Rectal smooth muscle tissue (tissue), 1 donor: ENCODE data around the gene GPRIN3.

Experiments used
- H3K27ac ChIP-seq: one replicate; pipeline ENCODE4 v1.7.0; 2013; ENCODE audit warnings: low read depth, low read length, inconsistent platforms
- H3K27me3 ChIP-seq: one replicate; pipeline ENCODE4 v1.7.0; 2013; ENCODE audit warnings: low read length; ENCODE audit not compliant: control insufficient read depth, insufficient read depth
- H3K36me3 ChIP-seq: one replicate; pipeline ENCODE4 v1.7.0; 2013; ENCODE audit warnings: low read length; ENCODE audit not compliant: control insufficient read depth, insufficient read depth
- H3K4me1 ChIP-seq: one replicate; pipeline ENCODE4 v1.7.0; 2013; ENCODE audit warnings: low read length; ENCODE audit not compliant: control insufficient read depth, insufficient read depth
- H3K4me3 ChIP-seq: one replicate; pipeline ENCODE4 v1.7.0; 2013; ENCODE audit warnings: low read length
- H3K9ac ChIP-seq: one replicate; pipeline ENCODE4 v1.7.0; 2013; ENCODE audit warnings: low read length

GPRIN3 gene

DNA sequence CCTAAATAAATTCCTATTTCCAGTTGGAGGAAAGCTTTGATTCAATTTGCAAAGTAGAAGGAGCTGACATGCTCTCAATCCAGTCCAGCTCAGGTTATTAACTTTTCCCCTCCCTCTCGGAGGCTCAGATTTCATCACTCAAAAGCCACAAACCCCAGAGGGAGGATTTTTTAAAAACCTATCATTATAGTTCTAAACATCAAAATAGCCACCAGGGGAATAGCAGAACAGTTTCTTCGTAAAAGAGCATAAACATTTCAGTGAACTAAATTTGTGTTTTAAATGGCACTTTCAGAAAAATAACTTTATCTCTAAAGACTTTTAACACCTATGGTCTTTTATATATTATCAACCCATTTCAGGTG is 8.8 kb downstream of the GPRIN3 start:
- H3K4me1 ChIP-seq = no peaks in the 10 kb centered on the region
- no peak overlapping the region for H3K27ac ChIP-seq
- peak overlapping the region; percentile 56 for H3K4me3 ChIP-seq
- no peaks in the 10 kb centered on the region for H3K27me3 ChIP-seq
- no peak overlapping the region for H3K9ac ChIP-seq
- H3K36me3 ChIP-seq = no peaks in the 10 kb centered on the region

DNA sequence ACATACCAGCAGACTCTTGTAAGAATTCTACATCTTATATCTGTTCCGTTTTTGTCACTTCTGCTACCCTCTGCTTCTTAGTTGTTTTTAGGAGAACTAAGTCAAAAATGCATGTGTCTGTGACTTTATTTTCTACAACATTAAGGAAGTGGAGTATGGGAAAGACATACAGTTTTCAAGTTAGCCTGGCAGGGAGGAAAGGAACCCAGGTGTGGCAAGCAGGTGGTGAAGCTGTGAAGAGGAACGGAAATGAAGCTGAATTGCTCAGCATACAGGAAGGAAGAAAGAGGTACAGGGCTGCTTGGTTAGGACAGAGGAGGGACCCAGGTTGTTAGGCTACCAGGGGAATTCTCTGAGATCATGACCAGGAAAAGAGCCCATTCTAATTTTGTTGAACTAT is 9.4 kb downstream of the GPRIN3 start:
- Histone ChIP-seq H3K27ac (no peak overlapping the region), H3K27me3 (no peaks in the 10 kb centered on the region), H3K4me1 (no peaks in the 10 kb centered on the region), H3K4me3 (no peak overlapping the region), H3K36me3 (no peaks in the 10 kb centered on the region), H3K9ac (no peak overlapping the region)

DNA sequence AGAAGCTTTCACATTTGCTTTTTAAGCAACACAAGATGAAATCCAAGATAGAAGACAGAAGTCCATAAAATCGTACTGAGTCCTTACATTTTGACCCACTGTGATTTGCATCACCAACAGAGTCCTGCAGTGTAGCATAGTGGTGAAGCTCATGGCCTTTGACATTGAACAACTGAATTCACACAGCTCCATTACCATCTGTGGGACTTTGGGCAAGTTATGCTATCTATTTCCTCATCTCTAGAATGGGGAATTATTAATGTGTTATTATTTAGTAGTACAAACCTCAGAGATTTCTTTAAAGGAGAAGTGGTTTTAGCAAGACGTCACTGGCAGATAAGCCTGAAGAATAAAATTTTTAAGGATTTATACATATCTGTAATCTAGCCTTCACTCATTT is 10.7 kb downstream of the GPRIN3 start:
- no peak overlapping the region for H3K27ac ChIP-seq
- no peaks in the 10 kb centered on the region for H3K27me3 ChIP-seq
- no peak overlapping the region for H3K9ac ChIP-seq
- no peaks in the 10 kb centered on the region for H3K36me3 ChIP-seq
- H3K4me3 ChIP-seq = no peak overlapping the region
- H3K4me1 ChIP-seq = no peaks in the 10 kb centered on the region

DNA sequence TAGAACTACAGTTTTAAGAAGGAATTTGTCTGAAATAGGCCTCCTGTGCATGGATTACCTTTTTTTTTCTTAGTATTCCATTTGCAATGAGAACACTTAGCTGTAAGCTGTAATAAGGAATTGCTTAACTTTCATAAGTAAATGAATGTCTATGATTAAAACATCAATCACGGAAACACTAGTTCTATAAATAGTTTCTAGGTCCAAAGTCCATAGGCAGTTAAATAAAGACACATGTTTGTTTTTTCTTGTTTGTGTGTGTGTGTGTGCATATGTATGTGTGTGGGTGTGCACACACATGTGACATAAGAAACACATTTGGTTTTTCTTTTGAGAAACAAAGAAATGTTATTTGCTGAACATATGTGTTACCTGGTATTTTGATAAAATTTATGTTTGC is 11.2 kb downstream of the GPRIN3 start:
- H3K27ac ChIP-seq = no peak overlapping the region
- H3K9ac ChIP-seq = no peak overlapping the region
- no peaks in the 10 kb centered on the region for H3K36me3 ChIP-seq
- H3K4me1 ChIP-seq = no peaks in the 10 kb centered on the region
- no peak overlapping the region for H3K4me3 ChIP-seq
- no peaks in the 10 kb centered on the region for H3K27me3 ChIP-seq

DNA sequence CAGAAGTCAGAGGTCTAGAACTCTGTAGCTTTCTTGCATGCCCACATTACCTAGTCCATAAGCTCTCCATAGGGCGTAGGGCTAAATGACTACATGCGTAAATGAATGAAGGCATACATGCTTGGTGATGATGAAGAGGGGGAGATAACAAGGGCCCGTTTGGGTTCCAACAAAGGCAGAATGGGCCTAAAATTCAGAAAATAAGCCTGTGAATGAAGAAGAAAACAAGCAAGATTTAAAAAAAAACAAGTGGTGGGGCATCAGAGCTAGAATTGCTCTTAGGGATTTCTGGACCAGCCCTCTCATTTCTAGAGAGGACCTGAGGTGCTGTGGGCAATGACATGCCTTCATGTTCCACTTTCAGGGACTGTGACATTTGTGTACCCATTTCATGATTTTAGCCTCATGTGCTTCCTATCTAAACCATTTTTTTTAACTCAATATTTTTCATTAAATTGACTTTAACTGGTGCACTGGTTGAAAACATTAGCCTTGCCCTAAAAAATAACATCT is 12.1 kb downstream of the GPRIN3 start:
- H3K9ac ChIP-seq = no peak overlapping the region
- no peaks in the 10 kb centered on the region for H3K36me3 ChIP-seq
- H3K4me3 ChIP-seq = no peak overlapping the region
- H3K4me1 ChIP-seq = no peaks in the 10 kb centered on the region
- H3K27me3 ChIP-seq = no peaks in the 10 kb centered on the region
- H3K27ac ChIP-seq = no peak overlapping the region

DNA sequence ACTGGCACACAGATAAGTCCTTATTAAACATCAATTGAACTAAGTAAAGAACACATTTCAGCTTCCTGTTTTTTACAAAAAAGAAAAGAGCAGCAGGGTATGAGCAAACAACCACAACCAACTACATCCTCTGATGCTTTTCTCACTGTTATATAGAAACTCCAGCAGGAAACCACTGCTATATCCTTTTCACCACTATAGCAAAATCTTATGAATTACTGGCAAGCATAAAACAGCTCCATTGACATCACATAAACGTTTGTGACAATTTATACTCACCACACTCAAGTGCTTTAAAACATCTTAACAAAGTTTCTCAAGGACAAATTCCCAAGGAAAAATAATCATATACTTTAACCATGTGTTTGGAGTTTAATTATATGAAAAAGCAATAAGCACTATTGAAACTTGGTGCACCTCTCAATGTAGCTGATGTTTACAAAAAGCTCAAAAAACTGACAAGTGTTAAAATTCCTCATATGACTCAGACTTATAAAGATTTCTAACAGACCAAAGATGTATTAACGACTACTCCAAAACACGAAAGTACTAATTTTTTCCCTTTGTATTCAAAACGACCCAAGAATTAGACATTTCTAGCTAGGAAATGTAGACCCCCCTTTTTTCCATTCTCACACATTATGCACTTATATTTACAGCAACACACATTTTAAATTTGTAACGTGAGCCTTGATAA is 12.9 kb downstream of the GPRIN3 start:
- Histone ChIP-seq H3K36me3 (no peaks in the 10 kb centered on the region), H3K9ac (no peak overlapping the region), H3K27ac (no peak overlapping the region), H3K4me3 (no peak overlapping the region), H3K4me1 (no peaks in the 10 kb centered on the region), H3K27me3 (no peaks in the 10 kb centered on the region)

DNA sequence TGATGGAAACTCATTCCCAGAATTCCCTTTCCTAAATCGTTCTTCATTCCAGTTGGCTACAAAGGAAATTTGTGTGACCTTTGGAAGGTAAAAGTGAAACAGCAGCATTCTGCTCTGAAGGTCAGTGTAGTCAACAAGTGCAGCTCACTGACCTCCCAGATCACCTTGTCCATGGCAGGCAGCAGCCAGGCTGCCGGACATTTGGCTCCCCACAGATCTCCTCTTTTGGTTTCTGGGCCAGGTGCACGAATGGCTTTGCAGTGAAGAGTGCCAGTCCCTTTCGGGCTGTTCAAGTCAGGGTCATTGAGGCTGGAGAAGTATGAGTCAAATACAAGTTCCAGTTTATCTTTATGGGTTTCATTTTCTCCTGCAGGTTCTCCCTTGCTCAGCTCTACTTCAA is 14.3 kb downstream of the GPRIN3 start:
- H3K27me3 ChIP-seq = no peaks in the 10 kb centered on the region
- no peak overlapping the region for H3K27ac ChIP-seq
- no peak overlapping the region for H3K9ac ChIP-seq
- no peaks in the 10 kb centered on the region for H3K4me1 ChIP-seq
- no peak overlapping the region for H3K4me3 ChIP-seq
- no peaks in the 10 kb centered on the region for H3K36me3 ChIP-seq

DNA sequence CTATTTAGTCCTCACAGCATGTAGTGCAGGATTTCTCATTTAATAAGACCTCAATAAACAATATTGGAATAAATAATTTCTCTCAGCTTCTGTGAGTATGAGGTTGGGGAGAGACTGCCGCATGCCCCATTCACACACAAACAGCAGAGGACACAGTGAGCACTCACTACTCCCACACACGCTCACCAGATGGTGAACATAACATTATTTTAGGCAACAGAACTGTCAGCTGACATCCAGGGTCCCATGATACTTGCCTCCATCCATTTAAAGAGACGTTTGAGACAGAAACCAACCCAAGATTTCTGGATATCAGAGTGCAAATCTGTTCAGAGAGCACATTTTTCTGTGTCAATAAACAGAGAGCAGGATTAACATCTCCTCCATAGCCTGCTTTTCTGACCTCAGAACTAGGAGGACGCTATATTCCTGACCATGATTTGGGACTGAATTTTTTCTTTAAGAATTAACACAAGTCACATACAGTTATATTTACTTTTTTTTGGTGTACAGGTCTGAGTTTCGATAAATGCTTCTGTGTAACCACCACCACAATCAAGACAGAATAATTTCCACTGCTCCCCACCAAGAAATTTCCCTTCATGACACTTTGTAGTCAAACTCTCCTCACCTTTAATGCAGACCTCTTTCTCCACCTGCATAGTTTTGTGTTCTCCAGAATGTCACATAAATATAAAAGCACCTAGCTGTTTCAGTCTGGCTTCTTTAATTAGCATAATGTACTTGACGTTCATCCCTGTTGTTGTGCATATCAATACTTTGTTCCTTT is 16.7 kb downstream of the GPRIN3 start:
- Histone ChIP-seq H3K9ac (no peak overlapping the region), H3K36me3 (no peaks in the 10 kb centered on the region), H3K4me1 (no peaks in the 10 kb centered on the region), H3K4me3 (no peak overlapping the region), H3K27me3 (no peaks in the 10 kb centered on the region), H3K27ac (no peak overlapping the region)

DNA sequence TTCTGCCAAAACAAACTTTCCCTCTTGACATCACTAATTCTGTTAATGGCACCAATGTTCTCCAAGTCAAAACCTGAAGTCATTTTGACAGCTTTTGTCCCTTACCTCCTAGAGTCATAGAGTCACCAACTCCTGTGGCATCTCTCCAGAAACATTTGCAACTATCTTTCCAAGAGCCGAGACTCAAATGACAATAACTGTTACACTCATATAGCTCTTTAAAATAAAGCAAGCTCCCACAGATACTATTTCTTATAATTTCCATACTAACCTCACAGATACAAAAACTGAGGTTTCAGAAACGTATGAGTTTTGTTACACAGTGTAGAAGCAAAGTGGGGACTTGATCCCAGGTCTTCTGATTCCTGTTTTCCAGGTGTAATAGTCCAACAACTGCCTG is 18.3 kb downstream of the GPRIN3 start:
- Histone ChIP-seq H3K9ac (no peak overlapping the region), H3K36me3 (no peaks in the 10 kb centered on the region), H3K4me1 (no peaks in the 10 kb centered on the region), H3K4me3 (no peak overlapping the region), H3K27me3 (no peaks in the 10 kb centered on the region), H3K27ac (no peak overlapping the region)

DNA sequence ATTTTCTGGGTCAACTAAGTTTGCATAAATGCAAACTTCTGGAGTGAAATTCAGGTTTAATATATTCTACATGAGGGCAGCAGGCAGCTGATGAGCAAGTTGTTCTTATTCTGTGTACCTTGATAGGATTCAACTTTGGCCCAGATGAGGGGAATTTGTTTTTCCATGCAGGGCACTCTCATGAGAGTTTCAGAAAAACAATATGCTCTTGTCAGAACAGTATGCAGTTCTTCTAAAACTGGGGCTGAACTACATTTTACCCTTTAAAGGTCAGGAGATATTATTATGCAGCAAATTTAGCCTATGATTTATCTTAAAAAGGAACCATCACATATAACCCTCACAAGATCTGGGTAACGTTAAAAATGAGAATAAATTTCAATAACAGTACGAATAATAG is 19.2 kb downstream of the GPRIN3 start:
- no peak overlapping the region for H3K9ac ChIP-seq
- no peak overlapping the region for H3K4me3 ChIP-seq
- no peaks in the 10 kb centered on the region for H3K27me3 ChIP-seq
- no peaks in the 10 kb centered on the region for H3K4me1 ChIP-seq
- no peaks in the 10 kb centered on the region for H3K36me3 ChIP-seq
- H3K27ac ChIP-seq = no peak overlapping the region

DNA sequence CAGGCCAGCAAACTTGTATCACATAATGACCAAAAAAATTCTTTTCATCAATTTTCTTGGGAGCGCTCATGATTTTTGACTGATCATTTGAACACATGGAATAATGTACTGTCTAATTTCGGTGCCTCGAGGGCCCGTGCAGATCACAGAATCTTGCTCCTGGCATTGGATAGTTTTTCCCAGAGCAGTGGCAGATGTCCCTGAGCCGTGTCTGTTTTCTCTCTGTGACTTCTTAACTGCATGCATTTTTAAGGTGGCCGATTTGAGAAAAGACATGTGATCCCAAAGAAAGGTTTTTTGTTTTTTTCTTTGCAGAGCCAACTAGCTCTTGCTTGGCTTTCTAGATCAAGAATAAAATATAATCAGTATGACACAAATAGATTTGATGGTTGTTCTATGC is 19.7 kb downstream of the GPRIN3 start:
- Histone ChIP-seq H3K9ac (no peak overlapping the region), H3K4me1 (no peaks in the 10 kb centered on the region), H3K36me3 (no peaks in the 10 kb centered on the region), H3K27me3 (no peaks in the 10 kb centered on the region), H3K27ac (no peak overlapping the region), H3K4me3 (no peak overlapping the region)

DNA sequence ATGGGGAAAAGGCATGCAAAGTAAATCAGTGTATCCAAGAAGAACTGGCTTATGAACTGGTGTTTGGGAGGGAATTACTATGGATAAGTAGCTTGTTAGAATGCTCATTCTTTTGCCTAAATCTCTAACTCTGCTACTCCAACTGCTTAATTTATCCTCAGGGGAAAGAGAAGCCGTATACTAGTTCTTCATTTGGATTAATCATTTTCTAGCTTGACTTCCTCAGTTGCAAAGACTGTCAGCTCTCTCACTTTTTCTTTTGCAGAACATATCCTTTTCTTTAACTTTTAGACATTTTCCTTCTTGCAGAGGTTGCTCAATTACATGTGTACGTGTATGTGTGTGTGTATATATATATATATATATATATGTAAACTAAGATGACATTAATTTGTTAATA is 21.9 kb downstream of the GPRIN3 start:
- no peak overlapping the region for H3K9ac ChIP-seq
- H3K27me3 ChIP-seq = no peaks in the 10 kb centered on the region
- H3K4me3 ChIP-seq = no peak overlapping the region
- H3K4me1 ChIP-seq = no peaks in the 10 kb centered on the region
- H3K36me3 ChIP-seq = no peaks in the 10 kb centered on the region
- H3K27ac ChIP-seq = no peak overlapping the region

DNA sequence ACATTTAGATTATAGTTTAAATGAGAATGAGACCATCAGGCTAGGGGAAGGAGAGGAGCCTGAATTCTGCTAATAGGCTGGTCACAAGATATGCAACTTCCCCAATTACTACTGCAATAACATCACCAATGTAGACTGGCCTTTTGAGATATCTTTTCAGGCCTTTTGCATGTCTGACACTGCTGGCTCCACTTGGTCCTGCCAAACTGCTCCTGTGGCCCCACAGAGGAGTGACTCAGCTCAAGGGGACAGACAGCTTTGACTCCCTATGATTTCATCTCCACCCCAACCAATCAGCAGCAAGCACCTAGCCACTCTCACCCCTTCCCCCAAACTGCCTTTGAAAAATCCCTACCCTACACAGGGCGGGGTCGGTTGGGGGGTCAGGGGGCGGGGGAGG is 22.8 kb downstream of the GPRIN3 start:
- H3K4me1 ChIP-seq = no peaks in the 10 kb centered on the region
- H3K36me3 ChIP-seq = no peaks in the 10 kb centered on the region
- no peak overlapping the region for H3K9ac ChIP-seq
- H3K27ac ChIP-seq = no peak overlapping the region
- no peaks in the 10 kb centered on the region for H3K27me3 ChIP-seq
- no peak overlapping the region for H3K4me3 ChIP-seq
